Measurements from ENCODE around the gene FRY. TPM values are rescaled to one million over a fixed set of nuclear protein-coding genes. Genes with fewer than 3 reads are reported as not detected.
A peak's percentile ranks its signal among the peaks of the same experiment; 100 is the strongest.
"Not testable (repeated sequence)": the region's sequence is repeated elsewhere in the genome, so short reads cannot be mapped to it uniquely, and the experiment has no call there.

FRY gene
- total and polyA plus RNA-seq, 10 of the 15 experiments (the other 5 are each of a cell fraction or from before 2014, with no cell fraction given) = 0.18 to 1.4 (median 0.30) TPM

GRCh38 chr13:31994367-31994766 lies 37.2 kb upstream of the FRY start:
- POLR2A ChIA-PET; H2AFZ ChIP-seq (ENCODE audit: control insufficient read depth, low read depth, low read length); H4K20me1 ChIP-seq (ENCODE audit: control insufficient read depth, insufficient read depth); intact Hi-C loops (cut with micrococcal nuclease; ENCODE audit: unreplicated experiment); H3K27me3 ChIP-seq (replicated peaks in 1 of 2; ENCODE audit: control insufficient read depth in 2 of 2, insufficient read depth in 2 of 2, low read length in 1 of 2); H3K9ac ChIP-seq (ENCODE audit: control insufficient read depth, insufficient read depth, low read length); SMC1A ChIA-PET (ENCODE audit: uncharacterized antibody, unreplicated experiment); FAIRE-seq; H3K4me1 ChIP-seq (ENCODE audit: control insufficient read depth, insufficient read depth, low read length); BruUV-seq (replicated peaks); H3K4me3 ChIP-seq; H3K36me3 ChIP-seq (ENCODE audit: control insufficient read depth in 2 of 2, insufficient read depth in 2 of 2, low read length in 1 of 2); DNase-seq (ENCODE audit: low read depth, low spot score); RAD21 ChIA-PET (ENCODE audit: unreplicated experiment); H3K4me2 ChIP-seq (ENCODE audit: control insufficient read depth, insufficient read depth); H3K9me3 ChIP-seq (replicated peaks; ENCODE audit: control insufficient read depth, insufficient read depth, low read length); H3K79me2 ChIP-seq (ENCODE audit: control insufficient read depth, insufficient read depth, low read length); ATAC-seq; H3K27ac ChIP-seq (ENCODE audit: control insufficient read depth, insufficient read depth); in situ Hi-C loops (cut with MboI): not testable (repeated sequence)
- WGBS (ENCODE audit: insufficient coverage, insufficient replicate concordance, low lambda C conversion rate, missing lambda C conversion rate) = 84% methylated on average over 6 of the region's 6 CpGs
- TF ChIP-seq NFYB (IDR thresholded peaks at IDR 0.05; ENCODE audit: insufficient read depth, low read depth, low read length) = peak; percentile 68
- CTCF ChIA-PET = interaction anchor here (1.4 to 1.8 kb wide), 2 partner anchors 12 to 85 kb away, joined by 5 to 6 read pairs; no protein-coding TSS in a partner anchor

GRCh38 chr13:31996601-31997000 lies 35.0 kb upstream of the FRY start:
- CTCF ChIA-PET = no interaction called here
- FAIRE-seq = no peak
- Histone ChIP-seq H2AFZ (ENCODE audit: control insufficient read depth, low read depth, low read length) (no peak overlapping the region), H4K20me1 (ENCODE audit: control insufficient read depth, insufficient read depth) (no peaks in the 10 kb centered on the region), H3K79me2 (ENCODE audit: control insufficient read depth, insufficient read depth, low read length) (no peaks in the 10 kb centered on the region), H3K36me3 (ENCODE audit: control insufficient read depth in 2 of 2, insufficient read depth in 2 of 2, low read length in 1 of 2) (no peaks in the 10 kb centered on the region), H3K27me3 (replicated peaks in 1 of 2; ENCODE audit: control insufficient read depth in 2 of 2, insufficient read depth in 2 of 2, low read length in 1 of 2) (no peaks in the 10 kb centered on the region), H3K4me3 (no peak overlapping the region), H3K4me1 (ENCODE audit: control insufficient read depth, insufficient read depth, low read length) (no peaks in the 10 kb centered on the region), H3K9me3 (replicated peaks; ENCODE audit: control insufficient read depth, insufficient read depth, low read length) (no peaks in the 10 kb centered on the region), H3K4me2 (ENCODE audit: control insufficient read depth, insufficient read depth) (no peak overlapping the region), H3K9ac (ENCODE audit: control insufficient read depth, insufficient read depth, low read length) (no peak overlapping the region), H3K27ac (ENCODE audit: control insufficient read depth, insufficient read depth) (no peak overlapping the region)
- in situ Hi-C loops (cut with MboI) (no loop called here), intact Hi-C loops (cut with micrococcal nuclease; ENCODE audit: unreplicated experiment) (no loop called here)
- 17% methylated on average over 2 of the region's 2 CpGs for WGBS (ENCODE audit: insufficient coverage, insufficient replicate concordance, low lambda C conversion rate, missing lambda C conversion rate)
- RAD21 ChIA-PET (ENCODE audit: unreplicated experiment) = no interaction called here
- no TSS peak for BruUV-seq (replicated peaks)
- POLR2A ChIA-PET = interaction anchor here (1.1 kb wide), 1 partner anchor 9 kb away, joined by 3 read pairs; no protein-coding TSS in a partner anchor
- DNase-seq (ENCODE audit: low read depth, low spot score) = no peak
- SMC1A ChIA-PET (ENCODE audit: uncharacterized antibody, unreplicated experiment) = no interaction called here
- ATAC-seq = no peak
- TF ChIP-seq CBFB (IDR thresholded peaks at IDR 0.05; ENCODE audit: low read depth) (no peak), ZNF207 (IDR thresholded peaks at IDR 0.05; ENCODE audit: borderline replicate concordance) (no peak), KDM1A (IDR thresholded peaks at IDR 0.05; ENCODE audit: borderline replicate concordance) (no peak), SUZ12 (IDR thresholded peaks at IDR 0.05; ENCODE audit: unreplicated experiment) (no peak), ZNF274 (IDR thresholded peaks at IDR 0.05; ENCODE audit: insufficient read depth, insufficient read length) (no peak), CREB1 (IDR thresholded peaks at IDR 0.05; ENCODE audit: low read depth) (no peak), MEF2A (IDR thresholded peaks at IDR 0.05; ENCODE audit: insufficient read depth, low read depth, low read length) (no peak), KLF5 (IDR thresholded peaks at IDR 0.05; ENCODE audit: partially characterized antibody) (no peak), TCF3 (IDR thresholded peaks at IDR 0.05; ENCODE audit: borderline replicate concordance, insufficient read depth, low read depth, low read length) (no peak), EGR1 (IDR thresholded peaks at IDR 0.05; ENCODE audit: borderline replicate concordance in 1 of 2, low read depth in 2 of 2, low read length in 2 of 2) (no peak), RAD21 (IDR thresholded peaks at IDR 0.05; ENCODE audit: insufficient read depth, low read depth, low read length) (no peak), NFYB (IDR thresholded peaks at IDR 0.05; ENCODE audit: insufficient read depth, low read depth, low read length) (no peak), TBL1XR1 (IDR thresholded peaks at IDR 0.05; ENCODE audit: low read depth, low read length) (no peak), BCLAF1 (IDR thresholded peaks at IDR 0.05) (no peak)
